Panc1 (cell line): ENCODE results near the gene SLC7A11. TPM values are rescaled to one million over a fixed set of nuclear protein-coding genes. Genes with fewer than 3 reads are reported as not detected.
A peak's percentile ranks its signal among the peaks of the same experiment; 100 is the strongest.

Experiments used
- ATAC-seq: fragments of 200-7000 bp; cut with Tn5 transposase; 2 replicates; pipeline ENCODE4 v1.9.1; 2020; ENCODE audit warnings: mild to moderate bottlenecking, moderate library complexity
- BruUV-seq: library from RNA; stranded (reverse); fragments of 400-500 nt; replicated peaks from 2 replicates; lab custom pipeline; 2021; lab: Mats Ljungman, UMichigan
- CTCF ChIA-PET: fragments of 300-600 bp; sonication (Branson Sonifier 250); formaldehyde crosslinking; loops from one replicate; lab custom pipeline; 2022; ENCODE audit warnings: antibody characterized with exemption; lab: Charles Lee
- POLR2A ChIA-PET: fragments of 300-600 bp; sonication (Branson Sonifier 250); formaldehyde crosslinking; loops from one replicate; lab custom pipeline; 2022; ENCODE audit warnings: antibody characterized with exemption; lab: Charles Lee
- DNase-seq: peaks from one replicate; pipeline ENCODE4 v3.0.0-alpha.2; 2010; ENCODE audit warnings: low read depth, low spot score
- H3K27ac ChIP-seq: 2 replicates; pipeline ENCODE4 v1.5.1; 2011; ENCODE audit warnings: mild to moderate bottlenecking, low read length, inconsistent platforms
- H3K27me3 ChIP-seq: fragments of 200-500 bp; sonication (Bioruptor generic); 2 replicates; pipeline ENCODE4 v1.6.0; 2014; ENCODE audit warnings: low read length, inconsistent platforms; ENCODE audit not compliant: control insufficient read depth, insufficient read depth
- H3K36me3 ChIP-seq: fragments of 200-500 bp; sonication (Bioruptor generic); 2 replicates; pipeline ENCODE4 v1.5.1; 2014; ENCODE audit warnings: inconsistent platforms, mild to moderate bottlenecking, low read length, moderate library complexity; ENCODE audit not compliant: control insufficient read depth, insufficient read depth
- H3K4me1 ChIP-seq: 2 replicates; pipeline ENCODE4 v1.5.1; 2011; ENCODE audit warnings: inconsistent platforms, mild to moderate bottlenecking, low read length, moderate library complexity; ENCODE audit not compliant: control insufficient read depth, insufficient read depth
- H3K4me3 ChIP-seq, 2 experiments: 2 replicates each; pipeline ENCODE4 v1.5.1; 2011 to 2012; ENCODE audit warnings: low read depth in 2 of 2, low read length in 2 of 2, mild to moderate bottlenecking in 2 of 2, inconsistent platforms in 1 of 2, moderate library complexity in 1 of 2
- H3K9me3 ChIP-seq: fragments of 200-500 bp; sonication (Bioruptor generic); 2 replicates; pipeline ENCODE4 v1.5.1; 2014; ENCODE audit warnings: low read depth, mild to moderate bottlenecking, inconsistent platforms, low read length, moderate library complexity; ENCODE audit not compliant: control insufficient read depth, insufficient read depth
- POLR2AphosphoS5 ChIP-seq: IDR thresholded peaks from 2 replicates; pipeline ENCODE4 v1.6.1; 2012; ENCODE audit warnings: mild to moderate bottlenecking, low read depth, low read length, moderate library complexity
- SIN3A ChIP-seq: IDR thresholded peaks from 2 replicates; pipeline ENCODE4 v1.6.1; 2012; ENCODE audit warnings: low read depth, mild to moderate bottlenecking, low read length, moderate library complexity, borderline replicate concordance; ENCODE audit not compliant: insufficient read depth
- TCF7L2 ChIP-seq: IDR thresholded peaks from 2 replicates; pipeline ENCODE4 v1.6.1; 2011; ENCODE audit warnings: mild to moderate bottlenecking, low read depth, low read length, inconsistent platforms
- in situ Hi-C: cut with HindIII; loops from 2 replicates; pipeline ENCODE4 v1.10.0; 2016; ENCODE audit warnings: low sequenced_read_pairs, low pct_unique_long_range_greater_than_20kb
- intact Hi-C: fragments of 100-400 bp; cut with micrococcal nuclease; formaldehyde crosslinking; loops from one replicate; pipeline ENCODE4 v1.10.0; 2022; ENCODE audit not compliant: unreplicated experiment
- total RNA-seq: library from RNA; stranded (reverse); gene quantifications from one replicate; pipeline ENCODE4 v1.2.1, GENCODE V29; 2021; ENCODE audit not compliant: unreplicated experiment
- TF ChIP-seq, protein P1 (sequence below), 2 experiments: IDR thresholded peaks; 2 replicates each; pipeline ENCODE4 v1.6.1; 2011 to 2012; ENCODE audit warnings: low read depth in 2 of 2, control low read depth in 1 of 2, low read length in 1 of 2, mild to moderate bottlenecking in 1 of 2, moderate library complexity in 1 of 2; ENCODE audit not compliant: insufficient read depth in 1 of 2
- TF ChIP-seq, protein P2 (sequence below): fragments of 450-650 bp; IDR thresholded peaks from 2 replicates; pipeline ENCODE4 v1.5.1; 2017; ENCODE audit warnings: mild to moderate bottlenecking

Gene SLC7A11
- total RNA-seq, 1 experiment from 2014 or later: 6.4 TPM

DNA sequence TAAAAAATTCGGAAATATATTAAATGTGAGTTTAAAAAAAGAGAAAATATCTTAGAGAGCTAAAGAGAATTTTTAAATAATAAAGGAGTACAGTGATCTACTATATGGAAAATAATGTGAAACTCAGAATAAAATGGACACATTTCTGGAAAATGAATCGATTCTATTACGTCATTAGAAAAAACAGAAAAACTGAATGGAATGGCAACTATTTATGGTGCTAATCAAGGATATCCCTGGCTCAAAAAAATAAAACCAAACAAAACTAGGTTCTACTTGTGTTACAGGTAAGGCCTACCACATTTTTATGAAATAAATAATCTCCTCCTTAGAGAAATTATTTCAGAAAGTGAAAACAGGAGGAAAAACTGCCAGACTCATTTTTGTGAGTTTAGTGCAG, 5.5 kb upstream of the SLC7A11 start:
- no peaks in the 10 kb centered on the region for H3K36me3 ChIP-seq
- no TSS peak for BruUV-seq
- TF ChIP-seq POLR2AphosphoS5 (no peak), SIN3A (no peak), TCF7L2 (no peak)
- TF ChIP-seq, protein P1, sequence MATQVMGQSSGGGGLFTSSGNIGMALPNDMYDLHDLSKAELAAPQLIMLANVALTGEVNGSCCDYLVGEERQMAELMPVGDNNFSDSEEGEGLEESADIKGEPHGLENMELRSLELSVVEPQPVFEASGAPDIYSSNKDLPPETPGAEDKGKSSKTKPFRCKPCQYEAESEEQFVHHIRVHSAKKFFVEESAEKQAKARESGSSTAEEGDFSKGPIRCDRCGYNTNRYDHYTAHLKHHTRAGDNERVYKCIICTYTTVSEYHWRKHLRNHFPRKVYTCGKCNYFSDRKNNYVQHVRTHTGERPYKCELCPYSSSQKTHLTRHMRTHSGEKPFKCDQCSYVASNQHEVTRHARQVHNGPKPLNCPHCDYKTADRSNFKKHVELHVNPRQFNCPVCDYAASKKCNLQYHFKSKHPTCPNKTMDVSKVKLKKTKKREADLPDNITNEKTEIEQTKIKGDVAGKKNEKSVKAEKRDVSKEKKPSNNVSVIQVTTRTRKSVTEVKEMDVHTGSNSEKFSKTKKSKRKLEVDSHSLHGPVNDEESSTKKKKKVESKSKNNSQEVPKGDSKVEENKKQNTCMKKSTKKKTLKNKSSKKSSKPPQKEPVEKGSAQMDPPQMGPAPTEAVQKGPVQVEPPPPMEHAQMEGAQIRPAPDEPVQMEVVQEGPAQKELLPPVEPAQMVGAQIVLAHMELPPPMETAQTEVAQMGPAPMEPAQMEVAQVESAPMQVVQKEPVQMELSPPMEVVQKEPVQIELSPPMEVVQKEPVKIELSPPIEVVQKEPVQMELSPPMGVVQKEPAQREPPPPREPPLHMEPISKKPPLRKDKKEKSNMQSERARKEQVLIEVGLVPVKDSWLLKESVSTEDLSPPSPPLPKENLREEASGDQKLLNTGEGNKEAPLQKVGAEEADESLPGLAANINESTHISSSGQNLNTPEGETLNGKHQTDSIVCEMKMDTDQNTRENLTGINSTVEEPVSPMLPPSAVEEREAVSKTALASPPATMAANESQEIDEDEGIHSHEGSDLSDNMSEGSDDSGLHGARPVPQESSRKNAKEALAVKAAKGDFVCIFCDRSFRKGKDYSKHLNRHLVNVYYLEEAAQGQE (IDR thresholded peaks at IDR 0.05; ENCODE audit: insufficient read depth in 1 of 2, low read depth in 2 of 2, low read length in 1 of 2): no peak
- TF ChIP-seq, protein P2, sequence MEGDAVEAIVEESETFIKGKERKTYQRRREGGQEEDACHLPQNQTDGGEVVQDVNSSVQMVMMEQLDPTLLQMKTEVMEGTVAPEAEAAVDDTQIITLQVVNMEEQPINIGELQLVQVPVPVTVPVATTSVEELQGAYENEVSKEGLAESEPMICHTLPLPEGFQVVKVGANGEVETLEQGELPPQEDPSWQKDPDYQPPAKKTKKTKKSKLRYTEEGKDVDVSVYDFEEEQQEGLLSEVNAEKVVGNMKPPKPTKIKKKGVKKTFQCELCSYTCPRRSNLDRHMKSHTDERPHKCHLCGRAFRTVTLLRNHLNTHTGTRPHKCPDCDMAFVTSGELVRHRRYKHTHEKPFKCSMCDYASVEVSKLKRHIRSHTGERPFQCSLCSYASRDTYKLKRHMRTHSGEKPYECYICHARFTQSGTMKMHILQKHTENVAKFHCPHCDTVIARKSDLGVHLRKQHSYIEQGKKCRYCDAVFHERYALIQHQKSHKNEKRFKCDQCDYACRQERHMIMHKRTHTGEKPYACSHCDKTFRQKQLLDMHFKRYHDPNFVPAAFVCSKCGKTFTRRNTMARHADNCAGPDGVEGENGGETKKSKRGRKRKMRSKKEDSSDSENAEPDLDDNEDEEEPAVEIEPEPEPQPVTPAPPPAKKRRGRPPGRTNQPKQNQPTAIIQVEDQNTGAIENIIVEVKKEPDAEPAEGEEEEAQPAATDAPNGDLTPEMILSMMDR: no peak
- no peak overlapping the region for H3K4me3 ChIP-seq
- H3K27me3 ChIP-seq: no peaks in the 10 kb centered on the region
- POLR2A ChIA-PET: interaction anchor here (0.7 kb wide), 1 partner anchor 14 kb away, joined by 4 read pairs; no protein-coding TSS in a partner anchor
- no peaks in the 10 kb centered on the region for H3K9me3 ChIP-seq
- in situ Hi-C loops: no loop called here
- DNase-seq: no peak
- peaks cover 4% of the 10 kb centered on the region; the same call in 1 of the 2 replicates for H3K4me1 ChIP-seq
- CTCF ChIA-PET: interaction anchor here (0.7 kb wide), 1 partner anchor 238 kb away, joined by 8 read pairs; no protein-coding TSS in a partner anchor
- no peak for ATAC-seq
- intact Hi-C loops: no loop called here
- no peak overlapping the region for H3K27ac ChIP-seq

DNA sequence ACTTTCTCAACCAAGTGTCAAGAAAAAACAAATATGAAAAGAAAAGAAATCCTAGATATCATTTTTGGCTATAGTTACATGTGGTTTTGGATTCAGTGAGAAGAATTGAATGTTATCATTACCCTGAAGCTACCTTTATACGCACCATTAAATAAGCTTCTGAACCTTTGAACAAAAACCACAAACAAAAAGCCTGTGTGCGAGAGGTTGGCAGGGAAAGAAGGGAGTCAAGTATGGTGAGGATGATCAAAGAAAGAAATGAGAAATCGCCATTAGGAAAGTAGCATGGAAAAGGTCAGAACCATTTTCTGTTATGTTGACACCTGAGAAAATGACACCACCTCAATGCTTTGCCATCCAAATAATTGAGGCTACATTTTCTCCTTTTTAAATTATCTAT, 1.2 kb upstream of the SLC7A11 start:
- intact Hi-C loops: no loop called here
- TF ChIP-seq TCF7L2 (no peak), POLR2AphosphoS5 (no peak), SIN3A (no peak)
- TF ChIP-seq, protein P1 (IDR thresholded peaks at IDR 0.05; ENCODE audit: insufficient read depth in 1 of 2, low read depth in 2 of 2, low read length in 1 of 2): no peak
- TF ChIP-seq, protein P2: no peak
- peak overlapping the region; percentile 88; the same call in 1 of the 2 replicates for H3K27ac ChIP-seq
- no peak overlapping the region for H3K4me3 ChIP-seq
- no peak for ATAC-seq
- DNase-seq: no peak
- no peaks in the 10 kb centered on the region for H3K9me3 ChIP-seq
- in situ Hi-C loops: no loop called here
- BruUV-seq: no TSS peak
- no peaks in the 10 kb centered on the region for H3K27me3 ChIP-seq
- H3K36me3 ChIP-seq: no peaks in the 10 kb centered on the region
- H3K4me1 ChIP-seq: peaks cover 6% of the 10 kb centered on the region; the same call in 1 of the 2 replicates
- ChIA-PET POLR2A (no interaction called here), CTCF (no interaction called here)
